Measurements from ENCODE around the gene SND1.

GRCh38 chr7:127879942-127880341, 227.9 kb downstream of the SND1 start:
- TF ChIP-seq CTCF (IDR thresholded peaks at IDR 0.05) (no peak), POLR2A (IDR thresholded peaks at IDR 0.05) (no peak)

All from body of pancreas (tissue), 4 donors.